GM12878 (cell line): ENCODE data around the gene CHRM4. TPM values are rescaled to one million over a fixed set of nuclear protein-coding genes. Genes with fewer than 3 reads are reported as not detected.

Source experiments
- ATAC-seq: fragments of 200-7000 bp; cut with Tn5 transposase; 3 replicates; pipeline ENCODE4 v1.9.1; 2020; ENCODE audit warnings: mild to moderate bottlenecking, moderate library complexity
- BruUV-seq: library from RNA; stranded (reverse); fragments of 400-500 nt; replicated peaks from 2 replicates; lab custom pipeline; 2021; lab: Mats Ljungman, UMichigan
- CTCF ChIA-PET: fragments of 300-600 bp; sonication (Branson Sonifier 250); formaldehyde crosslinking; extraction: SDS; loops from one replicate; lab custom pipeline; 2021; ENCODE audit warnings: inconsistent platforms; lab: Yijun Ruan, JAX
- POLR2A ChIA-PET: fragments of 350-600 bp; formaldehyde crosslinking; extraction: SDS; loops from one replicate; lab custom pipeline; 2021; ENCODE audit warnings: inconsistent platforms; lab: Charles Lee
- RAD21 ChIA-PET: fragments of 300-600 bp; sonication (Branson Sonifier 250); formaldehyde crosslinking; loops from one replicate; lab custom pipeline; 2023; ENCODE audit warnings: antibody characterized with exemption; ENCODE audit not compliant: unreplicated experiment; lab: Charles Lee
- SMC1A ChIA-PET: fragments of 300-600 bp; sonication (Branson Sonifier 250); formaldehyde crosslinking; loops from one replicate; lab custom pipeline; 2023; ENCODE audit not compliant: unreplicated experiment, uncharacterized antibody; lab: Charles Lee
- DNase-seq: peaks from one replicate; pipeline ENCODE4 v3.0.0-alpha.2; 2011; ENCODE audit warnings: low read depth, low spot score
- FAIRE-seq: peaks from 3 replicates; lab custom pipeline; 2011; peaks lifted over from hg19 to GRCh38; lab: Jason Lieb, UNC
- H2AFZ ChIP-seq: 2 replicates; pipeline ENCODE4 v1.6.0; 2011; ENCODE audit warnings: low read depth, low read length, control low read depth; ENCODE audit not compliant: control insufficient read depth
- H3K27ac ChIP-seq: 2 replicates; pipeline ENCODE4 v1.5.1; 2011; ENCODE audit warnings: control low read depth; ENCODE audit not compliant: control insufficient read depth, insufficient read depth
- H3K27me3 ChIP-seq, 2 experiments: replicated peaks in 1 of 2; 2 replicates each; pipeline versions ENCODE4 v1.6.0 to v1.6.1; 2011; ENCODE audit warnings: low read length in 1 of 2; ENCODE audit not compliant: control insufficient read depth in 2 of 2, insufficient read depth in 2 of 2
- H3K36me3 ChIP-seq, 2 experiments: 2 replicates each; pipeline ENCODE4 v1.5.1; 2011; ENCODE audit warnings: low read length in 1 of 2; ENCODE audit not compliant: control insufficient read depth in 2 of 2, insufficient read depth in 2 of 2
- H3K4me1 ChIP-seq: 2 replicates; pipeline ENCODE4 v1.6.1; 2011; ENCODE audit warnings: mild to moderate bottlenecking, low read length, moderate library complexity, mixed read lengths; ENCODE audit not compliant: control insufficient read depth, insufficient read depth
- H3K4me2 ChIP-seq: 2 replicates; pipeline ENCODE4 v1.6.0; 2011; ENCODE audit warnings: control low read depth; ENCODE audit not compliant: control insufficient read depth, insufficient read depth
- H3K4me3 ChIP-seq: fragments of 200-600 bp; sonication (generic); 2 replicates; pipeline ENCODE4 v1.5.1; 2016
- H3K79me2 ChIP-seq: 2 replicates; pipeline ENCODE4 v1.6.0; 2011; ENCODE audit warnings: low read length; ENCODE audit not compliant: control insufficient read depth, insufficient read depth
- H3K9ac ChIP-seq: 2 replicates; pipeline ENCODE4 v1.8.0; 2011; ENCODE audit warnings: low read length, control low read depth, mixed read lengths; ENCODE audit not compliant: control insufficient read depth, insufficient read depth
- H3K9me3 ChIP-seq: replicated peaks from 3 replicates; pipeline ENCODE4 v1.5.1; 2011; ENCODE audit warnings: mild to moderate bottlenecking, low read length; ENCODE audit not compliant: control insufficient read depth, insufficient read depth
- H4K20me1 ChIP-seq: 2 replicates; pipeline ENCODE4 v1.6.0; 2011; ENCODE audit not compliant: control insufficient read depth, insufficient read depth
- BMI1 ChIP-seq: fragments of 450-650 bp; IDR thresholded peaks from 2 replicates; pipeline ENCODE4 v1.6.1; 2016; ENCODE audit warnings: mild to moderate bottlenecking, moderate library complexity, borderline replicate concordance
- CHD1 ChIP-seq: IDR thresholded peaks from 2 replicates; pipeline ENCODE4 v1.6.1; 2012; ENCODE audit warnings: low read depth, low read length, improper control_type of control experiment
- GATAD2B ChIP-seq: fragments of 450-650 bp; conservative IDR thresholded peaks from 2 replicates; pipeline ENCODE4 v1.6.1; 2017; ENCODE audit warnings: low read depth, mild to moderate bottlenecking, moderate library complexity
- JUND ChIP-seq: IDR thresholded peaks from 2 replicates; pipeline ENCODE4 v1.6.1; 2012; ENCODE audit warnings: low read depth, mild to moderate bottlenecking, low read length, improper control_type of control experiment, moderate library complexity
- KAT2A ChIP-seq: conservative IDR thresholded peaks from 2 replicates; pipeline ENCODE4 v1.6.1; 2011; ENCODE audit warnings: low read depth, low read length; ENCODE audit not compliant: control insufficient read depth
- LARP7 ChIP-seq: fragments of 450-650 bp; IDR thresholded peaks from 2 replicates; pipeline ENCODE4 v1.6.1; 2017; ENCODE audit warnings: mild to moderate bottlenecking
- SUZ12 ChIP-seq: fragments of 200-600 bp; sonication (generic); IDR thresholded peaks from one replicate; pipeline ENCODE4 v1.6.1; 2018; ENCODE audit warnings: antibody characterized with exemption, mild to moderate bottlenecking; ENCODE audit not compliant: unreplicated experiment
- ZNF217 ChIP-seq: fragments of 450-650 bp; IDR thresholded peaks from 2 replicates; pipeline ENCODE4 v1.6.1; 2017; ENCODE audit warnings: antibody characterized with exemption, mild to moderate bottlenecking
- WGBS: methylation state at CpG from one replicate; pipeline ENCODE4 v1.1.6; 2016; ENCODE audit warnings: low lambda C conversion rate; ENCODE audit not compliant: insufficient replicate concordance, insufficient coverage; ENCODE audit errors: missing lambda C conversion rate; 5-methylcytosine and 5-hydroxymethylcytosine counted together
- in situ Hi-C: fragments of 300-500 bp; cut with MboI; formaldehyde crosslinking; loops from 9 replicates; pipeline ENCODE4 v1.14.3; 2018; ENCODE audit warnings: mixed read lengths
- intact Hi-C: fragments of 100-400 bp; cut with micrococcal nuclease; formaldehyde crosslinking; loops from one replicate; pipeline ENCODE4 v1.14.2; 2022; ENCODE audit not compliant: unreplicated experiment
- polyA plus RNA-seq, 11 experiments: library from polyadenylated mRNA; depleted of rRNA in 4 of 11; unstranded in 6 of 11; stranded (reverse) in 5 of 11; fragments of >200 nt; fragmentation: Nextera tagmentation in 4 of 11; fragmentation: Illumina TruSeq in 1 of 11; extraction: Ambion mirVana in 4 of 11; extraction: Trizol in 1 of 11; gene quantifications; 1 replicate in 1 of 11; 2 replicates in 10 of 11; pipeline versions ENCODE4 v1.2.1 to v1.2.3, GENCODE V29; 2011 to 2016; ENCODE audit warnings: inconsistent platforms in 2 of 11, missing spikeins in 2 of 11, low read depth in 1 of 11
- total RNA-seq, 4 experiments: library from RNA; depleted of rRNA in 3 of 4; stranded (reverse); fragments of >200 nt in 3 of 4; fragmentation: Illumina TruSeq in 1 of 4; extraction: Trizol in 1 of 4; gene quantifications; 2 replicates each; pipeline versions ENCODE4 v1.2.1 to v1.2.3, GENCODE V29; 2013 to 2021
- TF ChIP-seq, protein P1 (sequence below): IDR thresholded peaks from 2 replicates; pipeline ENCODE4 v1.6.1; 2012; ENCODE audit warnings: low read depth, low read length, improper control_type of control experiment
- TF ChIP-seq, protein P2 (sequence below): IDR thresholded peaks from 2 replicates; pipeline ENCODE4 v1.6.1; 2011; ENCODE audit warnings: borderline replicate concordance, low read depth, mild to moderate bottlenecking, moderate library complexity, mixed read lengths, low read length; ENCODE audit not compliant: insufficient read depth; ENCODE audit errors: extremely low read length
- TF ChIP-seq, protein P3 (sequence below): fragments of 150-350 bp; IDR thresholded peaks from 2 replicates; pipeline ENCODE4 v1.6.1; 2014; ENCODE audit warnings: mild to moderate bottlenecking, low read depth, low read length

CHRM4 gene
- total and polyA plus RNA-seq, 10 of the 15 experiments (the other 5 are each of a cell fraction or from before 2014, with no cell fraction given) = 0.12 to 0.23 (median 0.13) TPM; not detected in 7

DNA sequence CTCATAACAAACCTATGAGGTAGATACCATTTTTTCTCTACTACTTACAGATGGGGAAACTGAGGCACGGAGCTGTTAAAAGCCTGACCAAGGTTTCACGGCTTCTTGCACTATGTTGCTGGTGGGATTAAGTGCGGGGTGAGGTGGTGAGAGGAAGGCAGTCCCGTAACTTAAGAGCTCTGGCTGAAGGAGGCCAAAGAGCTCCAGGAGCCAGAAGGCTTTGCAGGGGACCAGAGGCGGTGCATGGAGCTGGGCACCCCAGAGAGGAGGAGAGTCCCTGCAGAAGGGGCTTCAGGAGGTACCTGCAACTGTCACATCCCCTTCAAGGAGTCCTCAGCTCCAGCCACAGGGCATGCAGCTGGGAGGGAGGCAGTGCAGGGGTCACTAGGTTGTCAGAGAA, 4.1 kb downstream of the CHRM4 start:
- Histone ChIP-seq H4K20me1 (no peaks in the 10 kb centered on the region), H2AFZ (no peak overlapping the region), H3K9ac (no peak overlapping the region), H3K79me2 (no peaks in the 10 kb centered on the region), H3K4me3 (no peak overlapping the region), H3K4me1 (peaks cover 4% of the 10 kb centered on the region), H3K4me2 (no peak overlapping the region), H3K27ac (no peak overlapping the region), H3K27me3 (peaks cover 13 to 22% of the 10 kb centered on the region in 2 experiments), H3K36me3 (no peaks in the 10 kb centered on the region), H3K9me3 (no peaks in the 10 kb centered on the region)
- BruUV-seq = no TSS peak
- POLR2A ChIA-PET = interaction anchor here (1.2 kb wide), 1 partner anchor 147 kb away, joined by 3 read pairs; no protein-coding TSS in a partner anchor
- CTCF ChIA-PET = interaction anchor here (0.7 to 6.7 kb wide), 12 partner anchors 35 to 991 kb away, joined by 3 to 94 read pairs (median 7); partner anchors contain the start of genes ATG13 and HARBI1
- intact Hi-C loops (no loop called here), in situ Hi-C loops (no loop called here)
- ATAC-seq (no peak), FAIRE-seq (no peak), DNase-seq (no peak)
- 43% methylated on average over 5 of the region's 5 CpGs for WGBS
- TF ChIP-seq KAT2A = no peak
- TF ChIP-seq LARP7 = no peak
- TF ChIP-seq ZNF217 = no peak
- TF ChIP-seq, protein P1, sequence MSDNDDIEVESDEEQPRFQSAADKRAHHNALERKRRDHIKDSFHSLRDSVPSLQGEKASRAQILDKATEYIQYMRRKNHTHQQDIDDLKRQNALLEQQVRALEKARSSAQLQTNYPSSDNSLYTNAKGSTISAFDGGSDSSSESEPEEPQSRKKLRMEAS = no peak
- SMC1A ChIA-PET = interaction anchor here (0.8 to 4.9 kb wide), 9 partner anchors 15 to 231 kb away, joined by 3 to 24 read pairs (median 3); no protein-coding TSS in a partner anchor
- RAD21 ChIA-PET = interaction anchor here (0.5 to 3.4 kb wide), 4 partner anchors 34 to 151 kb away, joined by 3 to 16 read pairs (median 8); no protein-coding TSS in a partner anchor

DNA sequence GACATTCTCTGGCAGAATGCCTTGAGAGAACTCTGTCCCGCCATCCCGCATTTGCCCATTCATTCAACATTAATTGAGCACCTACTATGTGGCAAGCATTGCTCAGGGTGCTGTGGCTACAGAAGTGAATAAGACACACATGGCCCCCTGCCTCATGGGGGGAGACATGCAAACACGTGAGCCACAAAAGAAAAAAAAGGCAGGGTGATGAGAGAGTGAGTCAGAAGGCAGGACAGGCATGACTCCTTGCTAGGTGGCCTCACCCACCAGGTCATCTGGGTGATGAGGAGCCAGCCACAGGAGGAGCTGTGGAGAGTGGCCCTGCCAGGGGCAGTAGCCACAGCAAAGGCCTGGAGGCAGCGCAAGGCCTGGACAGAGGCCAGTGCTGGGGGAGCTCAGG, 4.9 kb downstream of the CHRM4 start:
- Histone ChIP-seq H3K9me3 (no peaks in the 10 kb centered on the region), H3K27me3 (peaks cover 19 to 28% of the 10 kb centered on the region in 2 experiments), H3K27ac (no peak overlapping the region), H3K79me2 (no peaks in the 10 kb centered on the region), H3K4me2 (no peak overlapping the region), H3K4me1 (peaks cover 11% of the 10 kb centered on the region), H4K20me1 (no peaks in the 10 kb centered on the region), H3K9ac (no peak overlapping the region), H3K36me3 (no peaks in the 10 kb centered on the region), H3K4me3 (no peak overlapping the region), H2AFZ (no peak overlapping the region)
- DNase-seq (no peak), ATAC-seq (no peak), FAIRE-seq (no peak)
- WGBS = 69% methylated on average over 3 of the region's 4 CpGs
- ChIA-PET CTCF (interaction anchor here (1.2 to 4.1 kb wide), 3 partner anchors 34 to 151 kb away, joined by 4 to 35 read pairs (median 18); no protein-coding TSS in a partner anchor), POLR2A (no interaction called here), RAD21 (interaction anchor here (2.7 kb wide), 1 partner anchor 33 kb away, joined by 13 read pairs; no protein-coding TSS in a partner anchor), SMC1A (interaction anchor here (0.8 to 1.0 kb wide), 3 partner anchors 26 to 232 kb away, joined by 3 to 4 read pairs (median 3); no protein-coding TSS in a partner anchor)
- intact Hi-C loops = no loop called here
- in situ Hi-C loops = no loop called here
- no peak for TF ChIP-seq GATAD2B
- TF ChIP-seq BMI1 = no peak
- TF ChIP-seq, protein P2, sequence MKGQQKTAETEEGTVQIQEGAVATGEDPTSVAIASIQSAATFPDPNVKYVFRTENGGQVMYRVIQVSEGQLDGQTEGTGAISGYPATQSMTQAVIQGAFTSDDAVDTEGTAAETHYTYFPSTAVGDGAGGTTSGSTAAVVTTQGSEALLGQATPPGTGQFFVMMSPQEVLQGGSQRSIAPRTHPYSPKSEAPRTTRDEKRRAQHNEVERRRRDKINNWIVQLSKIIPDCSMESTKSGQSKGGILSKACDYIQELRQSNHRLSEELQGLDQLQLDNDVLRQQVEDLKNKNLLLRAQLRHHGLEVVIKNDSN = no peak
- TF ChIP-seq SUZ12 = no peak
- TF ChIP-seq, protein P3, sequence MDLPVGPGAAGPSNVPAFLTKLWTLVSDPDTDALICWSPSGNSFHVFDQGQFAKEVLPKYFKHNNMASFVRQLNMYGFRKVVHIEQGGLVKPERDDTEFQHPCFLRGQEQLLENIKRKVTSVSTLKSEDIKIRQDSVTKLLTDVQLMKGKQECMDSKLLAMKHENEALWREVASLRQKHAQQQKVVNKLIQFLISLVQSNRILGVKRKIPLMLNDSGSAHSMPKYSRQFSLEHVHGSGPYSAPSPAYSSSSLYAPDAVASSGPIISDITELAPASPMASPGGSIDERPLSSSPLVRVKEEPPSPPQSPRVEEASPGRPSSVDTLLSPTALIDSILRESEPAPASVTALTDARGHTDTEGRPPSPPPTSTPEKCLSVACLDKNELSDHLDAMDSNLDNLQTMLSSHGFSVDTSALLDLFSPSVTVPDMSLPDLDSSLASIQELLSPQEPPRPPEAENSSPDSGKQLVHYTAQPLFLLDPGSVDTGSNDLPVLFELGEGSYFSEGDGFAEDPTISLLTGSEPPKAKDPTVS = no peak
- TF ChIP-seq JUND = no peak
- TF ChIP-seq CHD1 = no peak
- no peak for TF ChIP-seq ZNF217
- BruUV-seq = no TSS peak
